Mammary epithelial cell (primary cell): ENCODE measurements around the gene EML5.

Experiments
- EZH2 ChIP-seq: IDR thresholded peaks from 2 replicates; pipeline ENCODE4 v1.6.1; 2012; ENCODE audit warnings: low read length, inconsistent platforms, borderline replicate concordance
- TF ChIP-seq, protein P1 (sequence below), 2 donors: IDR thresholded peaks in 1 of 2; conservative IDR thresholded peaks in 1 of 2; 2 replicates each; pipeline ENCODE4 v1.5.1; 2011 to 2012; ENCODE audit warnings: inconsistent platforms in 2 of 2, low read length in 2 of 2, mild to moderate bottlenecking in 2 of 2, control low read depth in 1 of 2, low read depth in 1 of 2; ENCODE audit not compliant: insufficient read depth in 1 of 2; ENCODE audit errors: extremely low read depth in 1 of 2

DNA sequence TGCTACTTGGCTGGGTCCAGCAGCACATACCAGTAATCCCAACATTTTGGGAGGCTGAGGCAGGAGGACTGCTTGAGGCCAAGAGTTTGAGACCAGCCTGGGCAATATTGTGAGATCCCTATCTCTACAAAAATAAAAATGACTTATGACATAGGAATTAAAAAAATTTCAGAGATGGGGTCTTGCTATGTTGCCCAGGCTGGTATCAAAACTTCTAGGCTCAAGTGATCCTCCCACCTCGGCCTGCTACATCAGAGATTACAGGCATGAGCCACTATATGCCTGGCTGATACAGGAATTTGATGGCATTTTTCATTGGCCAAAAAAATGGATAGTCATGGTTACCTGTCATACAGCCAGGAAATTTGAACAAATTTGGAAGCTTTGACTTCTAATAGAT is 175.3 kb downstream of the EML5 start:
- TF ChIP-seq, protein P1, sequence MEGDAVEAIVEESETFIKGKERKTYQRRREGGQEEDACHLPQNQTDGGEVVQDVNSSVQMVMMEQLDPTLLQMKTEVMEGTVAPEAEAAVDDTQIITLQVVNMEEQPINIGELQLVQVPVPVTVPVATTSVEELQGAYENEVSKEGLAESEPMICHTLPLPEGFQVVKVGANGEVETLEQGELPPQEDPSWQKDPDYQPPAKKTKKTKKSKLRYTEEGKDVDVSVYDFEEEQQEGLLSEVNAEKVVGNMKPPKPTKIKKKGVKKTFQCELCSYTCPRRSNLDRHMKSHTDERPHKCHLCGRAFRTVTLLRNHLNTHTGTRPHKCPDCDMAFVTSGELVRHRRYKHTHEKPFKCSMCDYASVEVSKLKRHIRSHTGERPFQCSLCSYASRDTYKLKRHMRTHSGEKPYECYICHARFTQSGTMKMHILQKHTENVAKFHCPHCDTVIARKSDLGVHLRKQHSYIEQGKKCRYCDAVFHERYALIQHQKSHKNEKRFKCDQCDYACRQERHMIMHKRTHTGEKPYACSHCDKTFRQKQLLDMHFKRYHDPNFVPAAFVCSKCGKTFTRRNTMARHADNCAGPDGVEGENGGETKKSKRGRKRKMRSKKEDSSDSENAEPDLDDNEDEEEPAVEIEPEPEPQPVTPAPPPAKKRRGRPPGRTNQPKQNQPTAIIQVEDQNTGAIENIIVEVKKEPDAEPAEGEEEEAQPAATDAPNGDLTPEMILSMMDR (conservative IDR thresholded peaks at IDR 0.05 in 1 of 2, IDR thresholded peaks at IDR 0.05 in 1 of 2; ENCODE audit: extremely low read depth in 1 of 2, insufficient read depth in 1 of 2, low read depth in 1 of 2, low read length in 2 of 2), result no peak
- no peak for TF ChIP-seq EZH2
